Uterus (tissue), 4 donors: Measurements from ENCODE around the gene NCSTN. TPM values are rescaled to one million over a fixed set of nuclear protein-coding genes. Genes with fewer than 3 reads are reported as not detected.

Experiments
- DNase-seq, 2 donors: peaks; one replicate each; pipeline ENCODE4 v3.0.0-alpha.2; 2019 to 2020
- H3K27ac ChIP-seq, 2 donors: fragments of 200-600 bp; sonication (generic); 1 replicate in 1 of 2; 2 replicates in 1 of 2; pipeline ENCODE4 v1.5.1; 2016 to 2018
- H3K27me3 ChIP-seq, 2 donors: fragments of 200-600 bp; sonication (generic); one replicate each; pipeline ENCODE4 v1.5.1; 2018 to 2019; ENCODE audit warnings: control low read depth in 1 of 2
- H3K36me3 ChIP-seq, 2 donors: fragments of 200-600 bp; sonication (generic); one replicate each; pipeline ENCODE4 v1.5.1; 2019; ENCODE audit warnings: control low read depth in 1 of 2
- H3K4me1 ChIP-seq, 2 donors: fragments of 200-600 bp; sonication (generic); one replicate each; pipeline ENCODE4 v1.5.1; 2018 to 2019; ENCODE audit warnings: control low read depth in 1 of 2
- H3K4me3 ChIP-seq, 2 donors: fragments of 200-600 bp; sonication (generic); 1 replicate in 1 of 2; 2 replicates in 1 of 2; pipeline ENCODE4 v1.5.1; 2018 to 2019; ENCODE audit warnings: mild to moderate bottlenecking in 1 of 2
- H3K9me3 ChIP-seq, 2 donors: fragments of 200-600 bp; sonication (generic); one replicate each; pipeline ENCODE4 v1.5.1; 2019; ENCODE audit warnings: control low read depth in 1 of 2
- CTCF ChIP-seq, 4 experiments: fragments of 200-600 bp in 2 of 4; fragments of 450-650 bp in 2 of 4; sonication (generic) in 2 of 4; IDR thresholded peaks; one replicate each; pipeline ENCODE4 v1.5.1; 2016 to 2019; ENCODE audit warnings: antibody characterized with exemption in 4 of 4, mild to moderate bottlenecking in 2 of 4, moderate library complexity in 1 of 4
- POLR2A ChIP-seq, 2 donors: fragments of 450-650 bp; IDR thresholded peaks; one replicate each; pipeline ENCODE4 v1.6.1; 2016; ENCODE audit warnings: antibody characterized with exemption in 2 of 2, mild to moderate bottlenecking in 1 of 2, moderate library complexity in 1 of 2
- intact Hi-C: fragments of 100-400 bp; cut with DNase I; formaldehyde crosslinking; loops from one replicate; pipeline ENCODE4 v1.15.1; 2023; ENCODE audit warnings: low total_unique reads
- total RNA-seq, 4 donors: library from RNA; depleted of rRNA in 3 of 4; stranded (reverse); fragments of >200 nt in 3 of 4; gene quantifications; one replicate each; pipeline versions ENCODE4 v1.1.0 to v1.2.4, GENCODE V29; 2014 to 2023
- donor health status: DM: yes; HTN: yes; CAD: no.

NCSTN gene
- total RNA-seq, 4 donors from 2014 or later, result 18.2 to 69.1 (median 56.4) TPM

DNA sequence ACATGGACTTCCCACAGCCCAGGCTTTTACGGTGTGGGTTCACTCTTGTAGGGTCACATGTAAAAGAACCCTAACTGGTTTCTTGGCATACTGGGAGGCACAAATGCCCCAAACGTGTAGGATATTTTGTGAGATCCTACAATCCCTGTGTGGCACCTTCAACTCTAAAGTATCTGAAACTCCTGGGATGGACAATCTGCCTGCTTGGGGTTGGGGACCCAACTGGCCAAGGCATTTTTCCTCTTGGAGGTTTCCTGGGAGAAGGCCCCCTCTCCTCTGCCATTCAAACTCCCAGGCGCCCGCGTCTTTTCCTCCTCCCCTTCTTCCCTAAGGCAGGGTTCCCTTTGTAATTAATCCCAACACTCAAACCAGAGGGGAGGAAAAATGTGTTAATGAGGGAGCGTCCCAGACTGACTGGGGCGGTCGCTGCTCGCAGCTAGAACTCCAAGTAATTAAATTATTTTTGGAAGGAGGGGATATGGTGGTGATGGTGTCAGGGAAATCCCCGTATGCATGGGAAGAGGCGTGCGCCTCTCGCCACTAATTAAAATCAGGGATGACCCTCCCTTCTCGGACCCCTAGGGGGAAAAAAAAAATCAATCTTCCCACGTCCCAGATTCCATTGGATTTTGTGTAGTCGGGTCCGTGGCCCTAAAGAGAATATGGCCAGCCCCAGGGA is 56.5 kb downstream of the NCSTN start:
- Histone ChIP-seq H3K36me3 (no peaks in the 10 kb centered on the region), H3K27me3 (no peaks in the 10 kb centered on the region), H3K4me1 (no peaks in the 10 kb centered on the region), H3K4me3 (peak overlapping the region; percentile 61 to 71), H3K9me3 (no peaks in the 10 kb centered on the region), H3K27ac (peak overlapping the region; percentile 77)
- DNase-seq, result no peak
- no peak for TF ChIP-seq CTCF (IDR thresholded peaks at IDR 0.05)
- no peak for TF ChIP-seq POLR2A (IDR thresholded peaks at IDR 0.05)
- intact Hi-C loops, result no loop called here

- Histone ChIP-seq H3K27ac (peak within 1 kb of the TSS; percentile 77), H3K36me3 (no peaks in the 10 kb centered on the region), H3K9me3 (no peaks in the 10 kb centered on the region), H3K4me1 (no peaks in the 10 kb centered on the region), H3K4me3 (peak within 1 kb of the TSS; percentile 61 to 71), H3K27me3 (no peaks in the 10 kb centered on the region)
- intact Hi-C loops, result no loop called here
- peak; percentile 81 to 87 for DNase-seq
- peak in 1 of 4 experiments; percentile 5 for TF ChIP-seq CTCF (IDR thresholded peaks at IDR 0.05)
- no peak for TF ChIP-seq POLR2A (IDR thresholded peaks at IDR 0.05)
These were observed 57.1 kb downstream of the NCSTN start, which contains the start of gene VANGL2 for GRCh38 chr1:160400223-160400645. VANGL2 (plus strand) TSS chr1:160400564; CDS start chr1:160415838, 15,274 bp downstream.

GRCh38 chr1:160400646-160401486 is 57.7 kb downstream of the NCSTN start:
- intact Hi-C loops, result no loop called here
- Histone ChIP-seq H3K4me3 (peak overlapping the region; percentile 61 to 71), H3K36me3 (no peaks in the 10 kb centered on the region), H3K27me3 (no peaks in the 10 kb centered on the region), H3K9me3 (no peaks in the 10 kb centered on the region), H3K27ac (peak overlapping the region; percentile 77), H3K4me1 (no peaks in the 10 kb centered on the region)
- no peak for TF ChIP-seq POLR2A (IDR thresholded peaks at IDR 0.05)
- no peak for TF ChIP-seq CTCF (IDR thresholded peaks at IDR 0.05)
- peak in 1 of 2 donors; percentile 31 for DNase-seq

- intact Hi-C loops, result no loop called here
- Histone ChIP-seq H3K4me1 (no peaks in the 10 kb centered on the region), H3K9me3 (no peaks in the 10 kb centered on the region), H3K36me3 (no peaks in the 10 kb centered on the region), H3K4me3 (peak overlapping the region; percentile 61 to 71), H3K27me3 (no peaks in the 10 kb centered on the region), H3K27ac (peak overlapping the region; percentile 77)
- no peak for DNase-seq
- TF ChIP-seq CTCF (IDR thresholded peaks at IDR 0.05), result no peak
- no peak for TF ChIP-seq POLR2A (IDR thresholded peaks at IDR 0.05)
These were observed 58.3 kb downstream of the NCSTN start for GRCh38 chr1:160401487-160401805.
